HG03565 (cell line): Measurements from ENCODE around the gene PPIG.
"Not testable (repeated sequence)": the region's sequence is repeated elsewhere in the genome, so short reads cannot be mapped to it uniquely, and the experiment has no call there.

ENCODE experiments used
- ATAC-seq: cut with Tn5 transposase; IDR thresholded peaks from one replicate; pipeline ENCODE4 v1.9.1; 2021; ENCODE audit warnings: mild to moderate bottlenecking, moderate library complexity; ENCODE audit not compliant: unreplicated experiment

Gene PPIG

DNA sequence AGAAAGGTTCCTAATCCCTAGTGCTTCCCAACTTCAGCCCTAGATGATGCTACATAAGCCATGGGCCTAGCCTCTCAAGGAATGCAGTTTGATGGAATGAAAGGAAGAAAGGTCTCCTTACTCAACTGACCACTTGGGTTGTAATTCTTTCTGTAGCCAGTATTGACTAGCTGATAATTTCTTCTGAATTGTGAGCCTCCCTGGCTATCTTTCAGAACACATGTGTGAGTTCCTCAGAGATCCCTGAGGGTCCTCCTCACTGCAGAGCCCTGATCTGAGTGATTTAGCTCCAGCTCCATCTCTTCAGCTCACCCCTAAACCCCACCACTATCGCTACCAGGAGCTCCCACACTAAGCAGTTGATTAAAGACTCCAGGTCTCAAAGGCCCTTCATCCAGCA lies 78.6 kb downstream of the PPIG start:
- ATAC-seq: no peak

DNA sequence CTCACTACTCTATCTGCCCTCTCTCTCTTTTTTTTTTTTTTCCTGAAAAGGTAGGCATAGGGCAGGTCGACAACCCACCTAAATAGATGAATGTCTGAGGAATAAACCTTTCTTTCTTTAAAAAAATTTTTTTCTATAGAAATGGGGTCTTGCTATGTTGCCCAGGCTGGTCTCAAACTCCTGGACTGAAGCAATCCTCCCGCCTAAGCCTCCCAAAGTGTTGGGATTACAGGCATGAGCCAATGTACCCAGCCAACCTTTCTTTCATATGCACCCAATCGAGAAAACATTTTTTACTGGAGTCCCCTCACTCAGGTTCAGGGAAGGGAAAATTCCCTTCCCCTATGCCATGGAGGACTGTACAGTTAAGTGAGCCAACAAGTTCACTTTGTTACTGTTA lies 79.1 kb downstream of the PPIG start:
- ATAC-seq: no peak

DNA sequence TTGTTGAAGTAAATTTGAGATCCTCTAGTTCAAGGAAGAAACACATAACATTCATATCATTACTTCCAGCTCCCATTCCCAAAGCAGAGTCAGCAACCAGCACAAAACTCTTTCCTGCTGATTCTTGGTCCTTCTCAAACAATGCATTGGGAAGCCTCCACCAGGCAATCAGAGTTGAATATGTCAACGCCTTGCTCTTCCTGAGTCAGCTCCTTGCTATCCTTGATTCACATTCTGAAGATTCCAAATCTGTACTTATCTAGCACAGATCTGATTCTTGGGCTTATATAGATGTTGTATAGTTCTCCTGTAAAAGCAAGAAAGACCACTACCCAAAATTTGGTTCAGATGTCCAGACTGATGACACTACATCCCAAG lies 80.4 kb downstream of the PPIG start:
- ATAC-seq: no peak

DNA sequence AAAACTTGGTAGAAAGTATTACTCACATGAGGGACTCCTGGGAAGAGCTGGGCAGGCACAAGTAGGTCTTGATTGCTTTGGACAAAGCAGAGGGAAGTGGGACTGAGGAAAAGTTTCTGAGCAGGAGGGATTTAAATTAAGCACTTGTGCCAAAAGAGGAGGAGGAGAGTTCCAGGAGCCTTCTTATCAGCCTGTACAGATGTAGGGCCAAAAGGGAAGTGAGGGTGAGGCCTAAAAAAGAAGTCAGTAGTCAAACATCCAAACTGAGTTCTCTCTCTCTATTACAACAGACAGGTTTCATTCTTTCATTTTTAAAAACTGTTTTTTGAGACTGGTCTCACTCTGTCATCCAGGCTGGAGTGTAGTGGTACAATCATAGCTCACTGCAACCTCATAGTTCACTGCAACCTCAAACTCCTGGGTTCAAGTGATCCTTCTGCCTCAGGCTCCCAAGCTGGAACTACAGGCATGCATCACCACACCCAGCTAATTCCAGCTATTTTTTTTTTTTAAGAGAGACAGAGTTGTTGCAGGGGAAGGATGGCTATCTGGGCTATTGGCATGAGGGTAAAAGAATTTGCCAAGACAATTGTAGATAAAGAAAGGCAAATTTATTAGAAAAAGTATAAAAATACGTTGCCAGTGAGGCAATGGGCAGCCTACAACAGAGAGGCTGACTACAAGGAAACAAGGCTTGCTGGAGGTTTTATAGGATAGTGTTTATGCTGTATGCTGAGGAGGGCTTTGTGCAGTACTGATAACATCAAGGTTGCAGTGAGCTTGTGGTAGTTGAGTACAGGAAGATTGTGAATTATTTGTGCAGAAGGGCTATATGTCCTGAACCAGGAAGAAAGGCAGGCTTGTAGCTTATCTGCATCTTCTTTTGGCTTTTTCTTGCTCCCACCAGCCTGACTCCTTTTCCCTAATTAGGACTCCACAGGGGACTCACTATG lies 81.1 kb downstream of the PPIG start:
- ATAC-seq: no peak

DNA sequence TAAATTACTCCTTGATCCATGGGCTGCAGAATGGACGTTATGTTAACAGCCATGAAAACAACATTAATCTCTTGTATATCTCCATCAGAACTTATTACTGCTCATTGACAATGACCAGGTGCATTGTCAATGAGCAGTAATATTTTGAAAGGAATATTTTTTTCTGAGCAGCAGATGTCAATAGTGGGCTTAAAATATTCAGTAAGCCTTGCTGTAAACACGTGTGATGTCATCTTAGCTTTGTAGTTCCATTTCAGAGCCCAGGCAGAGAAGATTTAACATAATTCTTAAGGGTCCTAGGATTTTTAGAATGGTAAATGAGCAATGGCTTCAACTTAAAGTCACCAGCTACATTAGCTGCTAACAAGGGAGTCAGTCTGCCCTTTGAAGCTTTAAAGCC lies 83.4 kb downstream of the PPIG start:
- no peak for ATAC-seq

DNA sequence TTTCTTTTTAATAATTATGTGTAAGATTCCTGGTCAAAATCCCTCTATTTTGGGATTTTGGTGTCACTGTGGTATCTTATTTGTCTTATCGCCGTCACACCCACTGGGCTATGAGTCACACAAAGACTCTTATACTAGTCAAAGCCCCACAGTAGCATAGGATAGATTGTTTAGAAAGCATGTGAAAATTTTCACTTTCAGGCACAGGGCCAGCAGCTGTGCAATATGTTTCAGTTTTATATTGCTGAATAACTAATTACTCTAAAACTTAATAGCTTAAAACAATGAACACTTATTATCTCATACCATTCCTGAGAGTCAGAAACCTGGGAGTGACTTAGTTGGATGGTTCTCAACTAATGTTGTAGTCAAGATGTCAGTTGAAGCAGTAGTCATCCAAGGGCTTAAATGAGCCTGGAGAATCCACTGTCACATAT lies 86.1 kb downstream of the PPIG start:
- ATAC-seq: peak; percentile 51

DNA sequence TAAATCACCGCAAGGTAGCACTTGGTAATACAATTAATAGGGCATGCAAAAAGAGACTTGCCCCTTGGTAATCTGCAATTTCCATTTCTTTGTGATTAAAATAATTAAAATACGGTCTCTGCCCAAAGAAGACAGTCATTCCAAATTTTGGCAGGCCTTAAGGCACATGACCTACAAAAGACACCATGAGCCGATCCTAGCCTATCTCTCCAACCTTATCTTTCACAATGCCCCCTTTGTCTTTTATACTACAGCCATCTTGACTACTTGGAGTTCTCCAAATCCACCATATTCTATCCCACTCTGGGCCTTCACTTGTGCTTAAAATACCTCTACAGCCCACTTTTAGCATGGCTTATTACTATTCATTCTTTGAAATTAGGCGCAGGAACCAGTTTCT lies 86.8 kb downstream of the PPIG start:
- ATAC-seq: no peak

DNA sequence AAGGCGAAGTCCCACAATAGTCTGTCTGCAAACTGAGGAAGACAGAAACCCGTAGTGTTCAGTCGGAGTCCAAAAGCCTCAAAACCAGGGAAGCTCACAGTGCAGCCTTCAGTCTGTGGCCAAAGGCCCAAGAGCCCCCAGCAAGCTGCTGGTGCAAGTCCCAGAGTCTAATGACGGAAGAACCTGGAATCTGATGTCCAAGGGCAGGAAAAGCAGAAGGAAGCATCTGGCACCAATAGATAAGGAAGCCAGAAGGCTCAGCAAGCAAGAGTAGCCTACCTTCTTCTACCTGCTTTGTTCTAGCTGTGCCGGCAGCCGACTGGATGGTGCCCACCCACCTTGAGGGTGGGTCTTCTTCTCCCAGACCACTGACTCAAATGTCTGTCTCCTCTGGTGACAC lies 88.3 kb downstream of the PPIG start:
- ATAC-seq: no peak

DNA sequence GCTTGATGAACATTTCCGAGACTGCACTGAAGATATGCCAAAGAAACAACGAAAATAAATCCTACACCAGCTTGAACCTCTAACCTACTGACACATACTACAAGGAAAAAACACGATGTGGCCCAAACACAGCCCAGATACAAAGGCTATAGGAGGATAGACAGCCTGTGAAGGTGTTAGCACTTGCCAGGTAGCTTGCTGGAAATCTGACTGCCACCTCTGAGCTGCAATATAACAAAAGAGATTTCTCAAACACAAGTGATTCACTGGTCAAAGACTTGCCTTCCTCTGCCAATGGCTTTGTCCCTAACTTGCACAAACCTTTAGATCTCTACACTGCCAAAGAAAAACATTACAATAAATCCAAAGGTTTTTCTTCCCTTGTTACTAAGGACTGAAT lies 89.0 kb downstream of the PPIG start:
- no peak for ATAC-seq

DNA sequence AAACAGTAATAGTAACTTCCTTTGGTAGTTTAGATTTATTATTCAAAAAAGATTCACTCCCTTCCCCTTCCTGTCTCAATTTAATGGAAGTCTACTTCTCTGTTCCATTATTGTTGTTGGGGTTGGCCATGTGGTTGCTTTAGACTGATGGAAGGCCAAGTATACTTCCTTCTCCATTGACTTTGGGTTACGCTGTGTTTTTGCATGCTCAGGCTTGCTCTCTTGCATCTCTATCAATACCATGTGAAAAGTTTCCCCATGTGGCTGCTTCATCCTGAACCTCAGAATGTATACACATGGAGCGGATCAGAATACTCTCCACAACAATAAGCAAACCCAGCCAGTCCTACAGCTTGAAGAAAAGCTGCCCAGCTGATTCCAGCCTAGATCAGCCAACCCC lies 89.8 kb downstream of the PPIG start:
- no peak for ATAC-seq

DNA sequence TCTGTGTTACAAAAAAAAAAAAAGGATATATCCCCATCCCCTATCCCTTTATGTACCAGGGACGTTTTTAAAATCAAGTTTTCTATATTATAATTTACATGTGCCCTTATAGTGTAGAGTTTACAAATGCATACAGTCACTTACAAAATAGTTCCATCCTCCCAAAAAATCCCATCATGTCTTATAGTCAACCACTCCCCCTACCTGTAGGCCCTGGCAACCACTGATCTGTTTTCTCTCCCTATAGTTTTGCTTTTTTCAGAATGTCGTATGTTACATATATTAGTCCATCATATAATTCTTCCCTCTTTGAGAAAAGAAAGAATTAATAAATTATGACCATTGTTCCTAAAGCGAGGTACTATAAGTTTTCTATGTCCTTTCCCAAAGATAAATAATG lies 92.2 kb downstream of the PPIG start:
- no peak for ATAC-seq

DNA sequence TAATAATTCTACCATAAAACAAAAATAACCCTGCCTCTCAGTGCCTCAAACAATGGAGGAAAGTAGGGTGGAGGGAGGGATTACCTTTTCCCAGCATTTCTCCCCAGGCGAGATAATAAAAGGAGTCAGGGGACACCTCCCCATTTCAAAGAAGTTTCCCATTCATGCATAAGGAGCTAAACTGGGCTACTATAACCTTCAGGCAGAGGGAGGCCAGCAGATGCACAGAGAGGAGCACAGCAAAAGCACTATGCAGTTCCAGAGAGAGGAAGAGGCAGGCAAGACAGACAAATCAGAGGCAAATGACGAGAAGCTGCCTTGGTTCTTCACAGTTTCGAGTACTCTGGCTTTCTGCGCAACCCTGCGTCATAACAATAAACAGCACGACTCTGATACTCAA lies 92.7 kb downstream of the PPIG start:
- ATAC-seq: no peak

DNA sequence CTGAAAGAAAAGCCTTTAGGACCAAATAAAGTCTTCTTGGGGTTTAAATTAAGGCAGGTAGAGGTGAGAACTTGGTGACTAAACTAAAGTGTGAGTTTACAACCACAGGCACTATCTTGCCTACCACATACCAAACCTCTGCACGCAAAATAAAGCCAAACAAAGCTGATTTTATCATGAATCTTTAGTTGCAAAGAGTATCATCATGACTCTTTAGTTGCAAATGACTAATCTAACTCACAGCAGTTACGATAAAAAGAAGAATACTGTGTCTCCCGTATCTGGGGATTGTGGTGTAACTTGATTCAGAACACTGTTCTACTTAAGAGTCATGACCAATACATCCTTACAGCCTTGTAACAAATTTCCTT lies 98.9 kb downstream of the PPIG start:
- ATAC-seq: no peak

DNA sequence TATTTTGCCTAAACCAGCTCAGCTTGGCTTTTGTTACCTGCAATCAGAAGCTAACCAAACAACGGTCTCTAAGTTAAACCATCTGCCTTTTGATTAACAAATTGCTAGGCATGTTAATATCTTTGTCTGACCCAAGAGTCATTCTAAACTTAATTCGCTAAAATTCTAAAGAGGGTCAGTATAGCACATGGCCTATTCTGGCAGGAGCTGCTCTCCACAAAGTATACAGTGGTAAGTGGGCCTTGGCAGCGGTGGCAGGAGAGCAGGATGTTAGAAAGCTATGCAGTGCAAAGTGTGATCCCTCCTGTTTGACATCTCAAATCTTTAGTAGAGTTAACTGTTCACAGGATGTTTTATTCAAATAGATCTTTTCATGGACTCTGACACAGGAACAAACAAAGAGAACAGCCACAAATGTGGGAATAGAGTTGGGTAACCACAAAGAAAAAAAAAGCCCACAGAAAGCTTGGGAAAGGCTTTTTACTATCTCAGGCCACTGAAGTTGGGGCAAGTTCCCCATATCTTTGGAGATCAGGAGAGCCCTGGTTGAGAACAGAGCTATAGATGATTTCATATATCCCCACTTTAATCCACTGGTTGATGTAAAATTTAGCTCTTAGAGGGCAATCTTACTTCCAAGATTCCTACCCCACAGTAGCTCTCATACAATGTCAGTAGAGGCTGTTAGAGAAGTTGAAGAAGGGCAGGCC lies 99.4 kb downstream of the PPIG start:
- ATAC-seq: no peak

DNA sequence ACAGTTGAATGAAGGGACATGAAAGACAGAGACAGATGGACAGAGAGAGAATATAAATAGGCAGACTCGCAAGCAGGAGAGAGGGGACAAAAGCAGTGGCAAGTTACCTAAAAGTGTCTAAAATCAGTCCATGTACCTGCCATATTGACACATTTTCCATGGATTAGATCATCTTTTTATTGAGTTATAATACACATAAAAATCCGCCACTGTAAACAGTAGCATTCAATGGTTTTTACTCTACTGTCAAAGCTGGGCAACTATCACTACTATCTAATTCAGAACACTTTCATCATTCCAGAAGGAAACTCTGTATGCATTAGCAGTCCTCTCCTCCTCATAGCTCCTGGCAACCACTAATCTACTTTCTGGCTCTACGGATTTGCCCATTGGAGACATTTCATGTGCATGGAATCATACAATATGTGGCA lies 100.0 kb downstream of the PPIG start:
- ATAC-seq: no peak

DNA sequence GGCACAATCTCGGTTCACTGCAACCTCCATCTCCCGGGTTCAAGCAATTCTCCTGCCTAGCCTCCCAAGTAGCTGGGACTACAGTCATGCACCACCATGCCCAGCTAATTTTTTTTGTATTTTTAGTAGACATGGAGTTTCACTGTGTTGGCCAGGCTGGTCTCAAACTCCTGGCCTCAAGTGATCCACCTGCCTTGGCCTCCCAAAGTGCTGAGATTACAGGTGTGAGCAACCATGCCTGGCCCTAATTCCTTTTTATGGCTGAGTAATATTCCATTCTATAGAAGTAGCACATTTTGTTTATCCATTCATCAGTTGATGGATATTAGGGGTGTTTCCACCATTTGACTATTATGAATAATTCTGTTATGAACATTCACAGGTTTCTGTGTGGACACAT lies 100.6 kb downstream of the PPIG start:
- not testable (repeated sequence) for ATAC-seq

DNA sequence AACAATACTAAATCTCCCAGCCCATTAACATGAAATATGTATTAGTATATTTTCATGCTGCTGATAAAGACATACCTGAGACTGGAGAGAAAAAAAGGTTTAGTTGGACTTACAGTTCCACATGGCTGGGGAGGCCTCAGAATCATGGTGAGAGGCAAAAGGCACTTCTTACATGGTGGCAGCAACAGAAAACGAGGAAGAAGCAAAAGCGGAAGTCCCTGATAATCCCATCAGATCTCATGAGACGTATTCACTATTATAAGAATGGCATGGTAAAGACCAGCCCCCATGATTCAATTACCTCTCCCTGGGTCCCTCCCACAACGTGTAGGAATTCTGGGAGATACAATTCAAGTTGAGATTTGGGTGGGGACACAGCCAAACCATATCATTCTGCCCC lies 102.7 kb downstream of the PPIG start:
- not testable (repeated sequence) for ATAC-seq

DNA sequence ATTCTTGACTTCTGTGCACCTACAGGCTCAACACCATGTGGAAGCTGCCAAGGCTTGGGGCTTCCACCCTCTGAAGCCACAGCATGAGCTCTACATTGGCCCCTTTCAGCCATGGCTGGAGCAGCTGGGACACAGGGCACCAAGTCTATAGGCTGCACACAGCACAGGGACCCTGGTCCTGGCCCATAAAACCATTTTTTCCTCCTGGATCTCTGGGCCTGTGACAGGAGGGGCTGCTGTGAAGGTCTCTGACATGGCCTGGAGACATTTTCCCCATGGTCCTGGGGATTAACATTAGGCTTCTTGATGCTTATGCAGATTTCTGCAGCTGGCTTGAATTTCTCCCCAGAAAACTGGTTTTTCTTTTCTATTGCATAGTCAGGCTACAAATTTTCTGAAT lies 103.8 kb downstream of the PPIG start:
- not testable (repeated sequence) for ATAC-seq

DNA sequence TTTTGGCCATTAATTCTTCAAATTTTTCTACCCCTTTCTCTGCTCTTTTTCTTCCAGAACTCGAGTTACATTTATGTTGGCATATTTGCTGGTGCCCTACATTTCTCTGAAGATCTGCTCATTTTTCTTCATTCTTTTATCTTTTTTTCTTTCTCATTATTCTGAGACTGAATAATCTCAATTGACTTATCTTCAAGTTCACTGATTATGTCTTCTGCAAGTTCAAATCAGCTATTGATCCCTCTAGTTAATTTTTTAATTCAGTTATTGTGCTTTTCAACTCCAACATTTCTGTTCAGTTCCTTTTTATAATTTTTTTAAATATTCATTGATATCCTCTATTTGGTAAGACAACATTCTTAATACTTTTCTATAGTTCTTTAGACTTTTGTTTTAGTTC lies 106.8 kb downstream of the PPIG start:
- no peak for ATAC-seq
